ENCODE data around the gene QRFP. TPM values are rescaled to one million over a fixed set of nuclear protein-coding genes. Genes with fewer than 3 reads are reported as not detected.
A peak's percentile ranks its signal among the peaks of the same experiment; 100 is the strongest.

Gene QRFP
- total RNA-seq, 1 experiment from 2014 or later: not detected

GRCh38 chr9:130846487-130847305, 49.9 kb downstream of the QRFP start:
- Histone ChIP-seq H3K4me2 (ENCODE audit: low read length) (peak overlapping the region; percentile 60), H3K27me3 (ENCODE audit: insufficient read depth, low read length) (no peaks in the 10 kb centered on the region), H3K9me3 (ENCODE audit: control insufficient read depth in 1 of 2, insufficient read depth in 1 of 2, low read depth in 1 of 2, low read length in 2 of 2) (no peaks in the 10 kb centered on the region), H3K9me2 (ENCODE audit: insufficient read depth) (no peaks in the 10 kb centered on the region), H3K4me3 (replicated peaks in 1 of 2; ENCODE audit: low read depth in 1 of 2, low read length in 2 of 2) (peak overlapping the region in 1 of 2 experiments; percentile 11; a peak in 1 of 4 replicates), H3K4me1 (ENCODE audit: control insufficient read depth in 1 of 2, insufficient read depth in 2 of 2, low read length in 2 of 2) (peaks cover 41 to 45% of the 10 kb centered on the region in 2 experiments), H3K79me2 (ENCODE audit: insufficient read depth, low read length) (peaks cover 100% of the 10 kb centered on the region), H2AFZ (ENCODE audit: low read depth, low read length, poor library complexity, severe bottlenecking) (no peak overlapping the region), H3K27ac (ENCODE audit: low read depth, low read length) (peak overlapping the region; percentile 77; the same call in 1 of the 2 replicates), H4K20me1 (ENCODE audit: insufficient read depth) (peaks cover 8% of the 10 kb centered on the region; the same call in 1 of the 2 replicates), H3K36me3 (ENCODE audit: control insufficient read depth in 1 of 2, insufficient read depth in 2 of 2, low read length in 2 of 2) (no peaks in the 10 kb centered on the region), H3K9ac (ENCODE audit: low read length) (0 out of 2 replicates have a peak overlapping the region, but pooled peaks have one; percentile 4)
- no peak for TF ChIP-seq SIN3A (IDR thresholded peaks at IDR 0.05; ENCODE audit: low read depth)
- no peak for TF ChIP-seq CBX3 (IDR thresholded peaks at IDR 0.05; ENCODE audit: low read depth)
- no peak for TF ChIP-seq YY1 (IDR thresholded peaks at IDR 0.05; ENCODE audit: extremely low read depth, insufficient replicate concordance, low read depth, low read length)
- no peak for TF ChIP-seq CEBPB (IDR thresholded peaks at IDR 0.05; ENCODE audit: low read depth)
- TF ChIP-seq MAX (IDR thresholded peaks at IDR 0.05): no peak
- TF ChIP-seq, protein P1, sequence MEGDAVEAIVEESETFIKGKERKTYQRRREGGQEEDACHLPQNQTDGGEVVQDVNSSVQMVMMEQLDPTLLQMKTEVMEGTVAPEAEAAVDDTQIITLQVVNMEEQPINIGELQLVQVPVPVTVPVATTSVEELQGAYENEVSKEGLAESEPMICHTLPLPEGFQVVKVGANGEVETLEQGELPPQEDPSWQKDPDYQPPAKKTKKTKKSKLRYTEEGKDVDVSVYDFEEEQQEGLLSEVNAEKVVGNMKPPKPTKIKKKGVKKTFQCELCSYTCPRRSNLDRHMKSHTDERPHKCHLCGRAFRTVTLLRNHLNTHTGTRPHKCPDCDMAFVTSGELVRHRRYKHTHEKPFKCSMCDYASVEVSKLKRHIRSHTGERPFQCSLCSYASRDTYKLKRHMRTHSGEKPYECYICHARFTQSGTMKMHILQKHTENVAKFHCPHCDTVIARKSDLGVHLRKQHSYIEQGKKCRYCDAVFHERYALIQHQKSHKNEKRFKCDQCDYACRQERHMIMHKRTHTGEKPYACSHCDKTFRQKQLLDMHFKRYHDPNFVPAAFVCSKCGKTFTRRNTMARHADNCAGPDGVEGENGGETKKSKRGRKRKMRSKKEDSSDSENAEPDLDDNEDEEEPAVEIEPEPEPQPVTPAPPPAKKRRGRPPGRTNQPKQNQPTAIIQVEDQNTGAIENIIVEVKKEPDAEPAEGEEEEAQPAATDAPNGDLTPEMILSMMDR (IDR thresholded peaks at IDR 0.05 in 2 of 3, conservative IDR thresholded peaks at IDR 0.05 in 1 of 3; ENCODE audit: borderline replicate concordance in 1 of 3, insufficient read depth in 1 of 3, low read depth in 2 of 3, low read length in 2 of 3): no peak
- TF ChIP-seq POLR2AphosphoS5 (IDR thresholded peaks at IDR 0.05; ENCODE audit: low read depth, low read length): no peak
- TF ChIP-seq EZH2phosphoT487 (IDR thresholded peaks at IDR 0.05; ENCODE audit: borderline replicate concordance): no peak
- no peak for TF ChIP-seq SRF (IDR thresholded peaks at IDR 0.05; ENCODE audit: low read depth)
- TF ChIP-seq JUND (IDR thresholded peaks at IDR 0.05): no peak; the same call in 1 of the 2 replicates
- TF ChIP-seq POLR2A (IDR thresholded peaks at IDR 0.05; ENCODE audit: borderline replicate concordance, extremely low read depth, insufficient read depth, insufficient read length): no peak
- TF ChIP-seq EGR1 (IDR thresholded peaks at IDR 0.05; ENCODE audit: low read depth): no peak
- no peak for TF ChIP-seq RAD21 (IDR thresholded peaks at IDR 0.05; ENCODE audit: low read depth)
- DNase-seq (ENCODE audit: low read depth, low spot score) (no peak), ATAC-seq (peak; percentile 48; the same call in 1 of the 2 replicates)
- CTCF ChIA-PET: no interaction called here
- intact Hi-C loops (cut with micrococcal nuclease): loop anchor here (5.0 kb wide), 2 partner anchors 74 to 134 kb away; no protein-coding TSS in a partner anchor
- BruUV-seq (replicated peaks): no TSS peak
- RAD21 ChIA-PET (ENCODE audit: low non-redundant PET in 1 of 2, low total read pairs in 2 of 2, uncharacterized antibody in 2 of 2, unreplicated experiment in 2 of 2): interaction anchor here in 1 of 2 experiments (0.6 kb wide), 1 partner anchor 119 kb away, joined by 3 read pairs; no protein-coding TSS in a partner anchor
- POLR2A ChIA-PET: interaction anchor here (0.6 to 1.0 kb wide), 2 partner anchors 10 to 24 kb away, joined by 3 read pairs; no protein-coding TSS in a partner anchor
